ENCODE data around the gene VASP. TPM values are rescaled to one million over a fixed set of nuclear protein-coding genes. Genes with fewer than 3 reads are reported as not detected.

The VASP gene
- total RNA-seq, 1 donor from 2014 or later = 59.0 TPM

- FAIRE-seq = no peak
- H3K27me3 ChIP-seq (ENCODE audit: control insufficient read depth, insufficient read depth, low read length) = no peaks in the 10 kb centered on the region
- H3K4me3 ChIP-seq (ENCODE audit: low read depth, low read length) = no peak overlapping the region
- peak; percentile 58 for TF ChIP-seq CTCF (IDR thresholded peaks at IDR 0.05; ENCODE audit: insufficient read depth, low read length, severe bottlenecking)
- peaks cover 2% of the 10 kb centered on the region for H3K36me3 ChIP-seq (ENCODE audit: control insufficient read depth, insufficient read depth, low read length)
- peak; percentile 31 for DNase-seq (ENCODE audit: low read depth)
These were observed 46.2 kb downstream of the VASP start for GRCh38 chr19:45553464-45553863.

GRCh38 chr19:45554481-45554880 is 47.2 kb downstream of the VASP start:
- DNase-seq (ENCODE audit: low read depth) (no peak), FAIRE-seq (no peak)
- Histone ChIP-seq H3K4me3 (ENCODE audit: low read depth, low read length) (no peak overlapping the region), H3K36me3 (ENCODE audit: control insufficient read depth, insufficient read depth, low read length) (peaks cover 2% of the 10 kb centered on the region), H3K27me3 (ENCODE audit: control insufficient read depth, insufficient read depth, low read length) (no peaks in the 10 kb centered on the region)
- TF ChIP-seq CTCF (IDR thresholded peaks at IDR 0.05; ENCODE audit: insufficient read depth, low read length, severe bottlenecking) = no peak

GRCh38 chr19:45556835-45557234 is 49.6 kb downstream of the VASP start:
- TF ChIP-seq CTCF (IDR thresholded peaks at IDR 0.05; ENCODE audit: insufficient read depth, low read length, severe bottlenecking) = no peak
- Histone ChIP-seq H3K36me3 (ENCODE audit: control insufficient read depth, insufficient read depth, low read length) (peaks cover 2% of the 10 kb centered on the region), H3K27me3 (ENCODE audit: control insufficient read depth, insufficient read depth, low read length) (no peaks in the 10 kb centered on the region), H3K4me3 (ENCODE audit: low read depth, low read length) (no peak overlapping the region)
- FAIRE-seq (no peak), DNase-seq (ENCODE audit: low read depth) (no peak)

GRCh38 chr19:45558399-45558878 is 51.2 kb downstream of the VASP start:
- Histone ChIP-seq H3K4me3 (ENCODE audit: low read depth, low read length) (no peak overlapping the region), H3K36me3 (ENCODE audit: control insufficient read depth, insufficient read depth, low read length) (no peaks in the 10 kb centered on the region), H3K27me3 (ENCODE audit: control insufficient read depth, insufficient read depth, low read length) (no peaks in the 10 kb centered on the region)
- FAIRE-seq = peak; percentile 36
- peak; percentile 83 for TF ChIP-seq CTCF (IDR thresholded peaks at IDR 0.05; ENCODE audit: insufficient read depth, low read length, severe bottlenecking)
- DNase-seq (ENCODE audit: low read depth) = peak; percentile 81

GRCh38 chr19:45560038-45560437 is 52.8 kb downstream of the VASP start:
- TF ChIP-seq CTCF (IDR thresholded peaks at IDR 0.05; ENCODE audit: insufficient read depth, low read length, severe bottlenecking) = no peak
- Histone ChIP-seq H3K27me3 (ENCODE audit: control insufficient read depth, insufficient read depth, low read length) (no peaks in the 10 kb centered on the region), H3K36me3 (ENCODE audit: control insufficient read depth, insufficient read depth, low read length) (no peaks in the 10 kb centered on the region), H3K4me3 (ENCODE audit: low read depth, low read length) (no peak overlapping the region)
- DNase-seq (ENCODE audit: low read depth) (no peak), FAIRE-seq (peak; percentile 47)

- H3K4me3 ChIP-seq (ENCODE audit: low read depth, low read length) = no peak overlapping the region
- no peak for TF ChIP-seq CTCF (IDR thresholded peaks at IDR 0.05; ENCODE audit: insufficient read depth, low read length, severe bottlenecking)
- H3K27me3 ChIP-seq (ENCODE audit: control insufficient read depth, insufficient read depth, low read length) = no peaks in the 10 kb centered on the region
- H3K36me3 ChIP-seq (ENCODE audit: control insufficient read depth, insufficient read depth, low read length) = no peaks in the 10 kb centered on the region
- FAIRE-seq = no peak
- DNase-seq (ENCODE audit: low read depth) = no peak
These were observed 53.4 kb downstream of the VASP start for GRCh38 chr19:45560686-45561085.

Data from bronchial epithelial cell (primary cell).